Choroid plexus epithelial cell (primary cell): Measurements from ENCODE around the gene RPS27L.
A peak's percentile ranks its signal among the peaks of the same experiment; 100 is the strongest.

Experiments
- DNase-seq: peaks from one replicate; pipeline ENCODE4 v3.0.0-alpha.2; 2010; ENCODE audit warnings: low read depth
- H3K4me3 ChIP-seq: 2 replicates; pipeline ENCODE4 v1.5.1; 2011; ENCODE audit warnings: low read depth, mild to moderate bottlenecking, control low read depth, low read length, moderate library complexity
- TF ChIP-seq, protein P1 (sequence below): conservative IDR thresholded peaks from 2 replicates; pipeline ENCODE4 v1.5.1; 2011; ENCODE audit warnings: low read depth, mild to moderate bottlenecking, control low read depth, inconsistent platforms, low read length, moderate library complexity

RPS27L gene

GRCh38 chr15:63172851-63173451 lies 15.7 kb upstream of the RPS27L start:
- DNase-seq: no peak
- no peak overlapping the region for H3K4me3 ChIP-seq
- TF ChIP-seq, protein P1, sequence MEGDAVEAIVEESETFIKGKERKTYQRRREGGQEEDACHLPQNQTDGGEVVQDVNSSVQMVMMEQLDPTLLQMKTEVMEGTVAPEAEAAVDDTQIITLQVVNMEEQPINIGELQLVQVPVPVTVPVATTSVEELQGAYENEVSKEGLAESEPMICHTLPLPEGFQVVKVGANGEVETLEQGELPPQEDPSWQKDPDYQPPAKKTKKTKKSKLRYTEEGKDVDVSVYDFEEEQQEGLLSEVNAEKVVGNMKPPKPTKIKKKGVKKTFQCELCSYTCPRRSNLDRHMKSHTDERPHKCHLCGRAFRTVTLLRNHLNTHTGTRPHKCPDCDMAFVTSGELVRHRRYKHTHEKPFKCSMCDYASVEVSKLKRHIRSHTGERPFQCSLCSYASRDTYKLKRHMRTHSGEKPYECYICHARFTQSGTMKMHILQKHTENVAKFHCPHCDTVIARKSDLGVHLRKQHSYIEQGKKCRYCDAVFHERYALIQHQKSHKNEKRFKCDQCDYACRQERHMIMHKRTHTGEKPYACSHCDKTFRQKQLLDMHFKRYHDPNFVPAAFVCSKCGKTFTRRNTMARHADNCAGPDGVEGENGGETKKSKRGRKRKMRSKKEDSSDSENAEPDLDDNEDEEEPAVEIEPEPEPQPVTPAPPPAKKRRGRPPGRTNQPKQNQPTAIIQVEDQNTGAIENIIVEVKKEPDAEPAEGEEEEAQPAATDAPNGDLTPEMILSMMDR: no peak

- DNase-seq: no peak
- TF ChIP-seq, protein P1: no peak
- no peak overlapping the region for H3K4me3 ChIP-seq
Measured at GRCh38 chr15:63172376-63172775, 15.1 kb upstream of the RPS27L start.

- no peak for DNase-seq
- TF ChIP-seq, protein P1: no peak
- H3K4me3 ChIP-seq: no peak overlapping the region
Measured at GRCh38 chr15:63169788-63170187, 12.5 kb upstream of the RPS27L start.

DNA sequence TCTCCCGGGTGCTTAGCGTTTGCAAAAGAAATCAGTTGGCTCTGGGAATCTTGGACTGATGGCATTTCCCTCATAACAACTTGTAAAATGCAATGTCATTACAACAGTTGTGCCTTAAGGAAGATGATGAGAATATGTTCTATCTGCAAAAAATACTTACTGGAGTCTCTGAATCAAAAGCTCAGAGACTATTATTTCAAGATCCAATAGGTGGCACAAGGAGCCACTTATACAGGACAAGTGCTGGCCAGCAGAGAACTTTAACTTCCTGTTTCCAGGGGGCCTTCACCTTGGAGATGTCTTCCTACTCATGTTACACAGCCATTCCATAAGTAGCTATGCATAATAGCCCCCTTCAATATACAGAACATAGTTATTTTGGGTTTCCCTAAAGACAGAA lies 8.9 kb upstream of the RPS27L start:
- TF ChIP-seq, protein P1: peak; percentile 44
- H3K4me3 ChIP-seq: no peak overlapping the region
- peak; percentile 75 for DNase-seq

- no peak overlapping the region for H3K4me3 ChIP-seq
- TF ChIP-seq, protein P1: no peak
- DNase-seq: peak; percentile 56
Measured at GRCh38 chr15:63165166-63165859, 8.0 kb upstream of the RPS27L start.

DNA sequence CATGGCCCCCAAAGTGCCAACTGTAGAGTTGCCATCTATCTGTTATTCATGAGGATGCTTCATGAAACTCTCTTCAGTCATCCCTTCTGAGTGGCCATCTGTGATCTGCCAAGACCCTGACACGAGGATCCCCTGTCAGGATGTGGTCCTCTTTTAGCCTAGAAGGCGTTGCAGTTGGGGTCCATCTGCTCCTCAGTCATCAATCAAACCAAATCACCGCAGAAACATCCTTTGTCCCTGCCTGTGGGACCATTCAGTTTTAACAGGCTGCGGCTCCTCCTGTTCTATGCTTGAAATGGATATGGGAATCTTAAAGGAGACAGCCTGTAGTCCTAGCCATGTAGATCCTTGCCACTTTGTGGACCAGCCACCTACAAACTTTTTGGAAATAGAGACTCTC lies 5.9 kb upstream of the RPS27L start:
- TF ChIP-seq, protein P1: no peak

DNA sequence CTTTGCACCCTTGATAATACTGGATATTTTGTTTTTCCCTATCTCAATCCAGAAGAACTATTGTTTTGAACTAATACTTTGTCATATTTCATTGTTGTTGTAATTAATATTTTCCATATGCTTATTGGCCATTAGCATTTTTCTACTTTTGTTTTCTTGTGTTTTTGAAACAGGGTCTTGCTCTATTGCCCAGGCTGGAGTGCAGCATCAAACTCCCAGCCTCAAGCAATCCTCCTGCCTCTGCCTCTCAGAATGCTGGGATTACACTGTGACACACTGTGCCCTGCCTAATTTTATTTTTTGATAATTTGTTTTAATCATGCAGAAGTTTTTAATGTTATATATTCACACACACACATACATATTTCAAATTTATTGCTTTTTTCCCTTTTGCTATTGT lies 3.4 kb upstream of the RPS27L start:
- no peak overlapping the region for H3K4me3 ChIP-seq
- no peak for DNase-seq
- TF ChIP-seq, protein P1: no peak

More for the DNA sequence above, 5.9 kb upstream of the RPS27L start:
- DNase-seq: no peak
- no peak overlapping the region for H3K4me3 ChIP-seq
